ENCODE data around the gene PM20D1. TPM values are rescaled to one million over a fixed set of nuclear protein-coding genes. Genes with fewer than 3 reads are reported as not detected.
"Not testable (repeated sequence)": the region's sequence is repeated elsewhere in the genome, so short reads cannot be mapped to it uniquely, and the experiment has no call there.

PM20D1 gene
- total and polyA plus RNA-seq, 7 donors = 0.05 to 0.32 (median 0.23) TPM; not detected in 2

- intact Hi-C loops (cut with DNase I) = no loop called here
- Histone ChIP-seq H3K36me3 (ENCODE audit: insufficient read depth in 1 of 2, low read depth in 1 of 2) (no peaks in the 10 kb centered on the region), H3K9me3 (no peaks in the 10 kb centered on the region), H3K4me1 (no peaks in the 10 kb centered on the region), H3K27ac (no peak overlapping the region), H3K27me3 (ENCODE audit: insufficient read depth in 3 of 3, low read length in 2 of 3) (no peaks in the 10 kb centered on the region), H3K4me3 (no peak overlapping the region)
- no peak for TF ChIP-seq CTCF (IDR thresholded peaks at IDR 0.05)
- DNase-seq (no peak), ATAC-seq (no peak)
- 65 to 66% (median 65%) methylated on average over 2 of the region's 2 CpGs for WGBS, 3 donors
Measured at GRCh38 chr1:205870236-205870635, 20.3 kb upstream of the PM20D1 start.

- TF ChIP-seq CTCF (IDR thresholded peaks at IDR 0.05) = no peak
- intact Hi-C loops (cut with DNase I) = no loop called here
- 97 to 99% (median 99%) methylated on average over 2 of the region's 2 CpGs for WGBS, 3 donors
Measured at GRCh38 chr1:205861540-205861939, 11.6 kb upstream of the PM20D1 start.

GRCh38 chr1:205858141-205858961, 8.4 kb upstream of the PM20D1 start:
- no peaks in the 10 kb centered on the region for H3K36me3 ChIP-seq (ENCODE audit: insufficient read depth in 1 of 2, low read depth in 1 of 2)
- H3K27ac ChIP-seq = no peak overlapping the region
- H3K27me3 ChIP-seq (ENCODE audit: insufficient read depth in 3 of 3, low read length in 2 of 3) = no peaks in the 10 kb centered on the region
- intact Hi-C loops (cut with DNase I) = no loop called here
- TF ChIP-seq CTCF (IDR thresholded peaks at IDR 0.05) = no peak
- H3K4me3 ChIP-seq = no peak overlapping the region
- DNase-seq (no peak), ATAC-seq (no peak)
- H3K4me1 ChIP-seq = no peaks in the 10 kb centered on the region
- no peaks in the 10 kb centered on the region for H3K9me3 ChIP-seq
- WGBS, 3 donors = 56 to 73% (median 62%) methylated on average over 6 of the region's 6 CpGs

More at GRCh38 chr1:205861540-205861939, 11.6 kb upstream of the PM20D1 start:
- no peak for DNase-seq
- H3K9me3 ChIP-seq = no peaks in the 10 kb centered on the region
- ATAC-seq = no peak
- H3K27me3 ChIP-seq (ENCODE audit: insufficient read depth in 3 of 3, low read length in 2 of 3) = no peaks in the 10 kb centered on the region
- no peaks in the 10 kb centered on the region for H3K4me1 ChIP-seq
- H3K4me3 ChIP-seq = no peak overlapping the region
- H3K27ac ChIP-seq = no peak overlapping the region
- H3K36me3 ChIP-seq (ENCODE audit: insufficient read depth in 1 of 2, low read depth in 1 of 2) = no peaks in the 10 kb centered on the region

GRCh38 chr1:205857501-205857900, 7.6 kb upstream of the PM20D1 start:
- H3K36me3 ChIP-seq (ENCODE audit: insufficient read depth in 1 of 2, low read depth in 1 of 2); H3K4me1 ChIP-seq; H3K9me3 ChIP-seq; H3K27me3 ChIP-seq (ENCODE audit: insufficient read depth in 3 of 3, low read length in 2 of 3); intact Hi-C loops (cut with DNase I); H3K27ac ChIP-seq; H3K4me3 ChIP-seq; DNase-seq; ATAC-seq: not testable (repeated sequence)
- 74 to 86% (median 76%) methylated on average over 2 of the region's 2 CpGs for WGBS, 3 donors

GRCh38 chr1:205856433-205856832, 6.5 kb upstream of the PM20D1 start:
- Histone ChIP-seq H3K27me3 (ENCODE audit: insufficient read depth in 3 of 3, low read length in 2 of 3) (no peaks in the 10 kb centered on the region), H3K4me3 (no peak overlapping the region), H3K4me1 (no peaks in the 10 kb centered on the region), H3K9me3 (no peaks in the 10 kb centered on the region), H3K36me3 (ENCODE audit: insufficient read depth in 1 of 2, low read depth in 1 of 2) (no peaks in the 10 kb centered on the region), H3K27ac (no peak overlapping the region)
- DNase-seq (no peak), ATAC-seq (no peak)
- TF ChIP-seq CTCF (IDR thresholded peaks at IDR 0.05) = no peak
- intact Hi-C loops (cut with DNase I) = no loop called here

All from psoas muscle (tissue), 8 donors.